GM19455 (cell line): Measurements from ENCODE around the gene GLIPR2.
A peak's percentile ranks its signal among the peaks of the same experiment; 100 is the strongest.
"Not testable (repeated sequence)": the region's sequence is repeated elsewhere in the genome, so short reads cannot be mapped to it uniquely, and the experiment has no call there.

Experiments used
- ATAC-seq: cut with Tn5 transposase; IDR thresholded peaks from one replicate; pipeline ENCODE4 v1.9.1; 2021; ENCODE audit not compliant: unreplicated experiment

Gene GLIPR2, protein sequence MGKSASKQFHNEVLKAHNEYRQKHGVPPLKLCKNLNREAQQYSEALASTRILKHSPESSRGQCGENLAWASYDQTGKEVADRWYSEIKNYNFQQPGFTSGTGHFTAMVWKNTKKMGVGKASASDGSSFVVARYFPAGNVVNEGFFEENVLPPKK

GRCh38 chr9:36136272-36136893, at the start of gene GLIPR2:
Gene GLIPR2, plus strand, starts transcription at chr9:36136733. Its CDS starts 46 bp downstream, at chr9:36136779.
- ATAC-seq: peak; percentile 95

DNA sequence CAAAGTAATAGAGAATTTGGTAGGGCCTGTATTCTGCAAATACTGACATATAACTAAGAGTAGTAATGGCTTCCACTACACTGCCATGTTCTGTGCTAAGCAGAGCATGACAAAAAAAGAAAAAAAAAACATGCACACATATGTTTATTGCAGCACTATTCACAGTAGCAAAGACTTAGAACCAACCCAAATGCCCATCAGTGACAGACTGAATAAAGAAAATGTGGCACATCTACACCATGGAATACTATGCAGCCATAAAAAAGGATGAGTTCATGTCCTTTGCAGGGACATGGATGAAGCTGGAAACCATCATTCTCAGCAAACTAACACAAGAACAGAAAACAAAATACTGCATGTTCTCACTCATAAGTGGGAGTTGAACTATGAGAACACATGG, 49.5 kb upstream of the GLIPR2 start:
- ATAC-seq: not testable (repeated sequence)

DNA sequence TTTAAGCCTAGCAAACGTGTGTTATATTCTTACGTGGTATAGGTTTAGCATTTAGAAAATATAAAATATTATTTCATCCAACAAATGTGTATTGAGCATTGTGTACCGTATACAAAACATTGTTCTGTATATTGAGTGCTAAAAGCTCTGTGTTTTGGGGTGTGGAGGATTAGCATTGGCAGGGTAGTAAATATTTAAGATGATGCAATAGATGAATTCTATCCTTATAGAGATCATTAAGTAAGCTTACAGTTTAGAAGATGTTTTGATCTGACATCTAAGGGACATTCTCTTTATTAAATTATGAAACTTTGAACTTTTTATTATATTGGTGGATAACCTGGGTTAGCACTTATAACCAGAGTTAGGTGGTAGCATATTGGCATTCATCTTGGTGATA, 48.5 kb upstream of the GLIPR2 start:
- no peak for ATAC-seq

DNA sequence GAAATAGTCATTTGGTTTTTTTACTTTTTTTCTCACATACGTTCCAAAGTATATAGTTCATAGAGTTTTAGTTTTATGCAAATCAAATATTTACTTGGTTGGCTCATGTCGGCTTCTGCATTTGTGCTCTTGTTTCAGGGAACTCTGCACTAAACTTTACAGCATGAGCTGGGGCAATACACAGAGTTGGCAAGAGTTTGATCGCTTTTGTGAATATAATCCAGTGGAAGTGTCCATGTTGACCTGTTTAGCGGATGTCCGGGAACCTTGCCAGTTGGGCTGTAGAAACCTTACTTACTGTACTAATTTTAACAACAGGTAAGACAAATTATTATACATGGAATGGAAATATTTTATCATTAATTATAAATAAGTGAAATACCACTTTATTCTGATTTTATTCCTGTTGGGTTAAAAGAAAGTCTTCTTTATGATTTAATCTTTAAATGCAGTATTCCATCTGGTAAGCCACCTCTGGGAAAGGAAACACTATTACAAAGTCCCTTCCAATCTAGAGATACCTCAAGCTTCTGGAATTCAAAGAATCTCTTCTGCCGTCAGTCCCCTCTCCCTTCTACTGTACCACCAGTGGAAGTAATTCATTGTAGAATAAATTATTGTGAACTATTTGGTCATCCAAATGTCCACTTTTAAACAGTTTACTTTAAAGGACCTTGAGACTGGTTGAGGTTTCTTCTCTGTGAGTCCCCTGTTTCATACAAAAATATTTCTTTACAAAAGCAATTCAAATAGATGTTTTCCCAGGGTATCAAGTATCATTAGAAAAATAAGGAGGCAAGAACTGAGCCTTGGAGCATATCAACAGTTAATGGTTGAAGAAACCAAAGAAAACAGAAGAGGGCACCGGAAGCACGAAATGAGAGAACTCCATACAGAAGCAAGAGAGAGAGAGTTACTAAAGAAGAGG, 45.2 kb upstream of the GLIPR2 start:
- no peak for ATAC-seq

GRCh38 chr9:36092014-36092413, 44.5 kb upstream of the GLIPR2 start:
- no peak for ATAC-seq

GRCh38 chr9:36092509-36093215, 43.9 kb upstream of the GLIPR2 start:
- peak; percentile 91 for ATAC-seq

GRCh38 chr9:36093384-36093783, 43.1 kb upstream of the GLIPR2 start:
- no peak for ATAC-seq

DNA sequence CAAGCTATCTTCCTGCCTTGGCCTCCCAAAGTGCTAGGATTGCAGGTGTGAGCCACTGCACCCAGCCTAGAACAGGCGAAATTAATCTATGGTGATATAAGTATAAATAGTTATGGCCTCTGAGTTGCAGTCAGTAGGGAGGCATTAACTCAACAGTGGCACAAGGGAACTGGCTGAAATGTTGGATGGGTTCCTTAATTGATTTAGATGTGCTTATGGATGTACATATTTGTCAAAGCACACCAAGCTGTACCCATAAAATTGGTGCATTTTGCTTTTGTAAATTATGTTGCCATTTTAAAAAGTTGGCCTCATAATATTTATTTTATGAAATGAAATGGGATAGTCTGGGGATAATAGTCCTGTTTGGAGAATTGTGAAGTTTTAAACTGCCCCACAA, 36.8 kb upstream of the GLIPR2 start:
- ATAC-seq: no peak

GRCh38 chr9:36100532-36100931, 36.0 kb upstream of the GLIPR2 start:
- ATAC-seq: no peak

- ATAC-seq: no peak
These were observed 34.4 kb upstream of the GLIPR2 start for GRCh38 chr9:36101916-36102741.

DNA sequence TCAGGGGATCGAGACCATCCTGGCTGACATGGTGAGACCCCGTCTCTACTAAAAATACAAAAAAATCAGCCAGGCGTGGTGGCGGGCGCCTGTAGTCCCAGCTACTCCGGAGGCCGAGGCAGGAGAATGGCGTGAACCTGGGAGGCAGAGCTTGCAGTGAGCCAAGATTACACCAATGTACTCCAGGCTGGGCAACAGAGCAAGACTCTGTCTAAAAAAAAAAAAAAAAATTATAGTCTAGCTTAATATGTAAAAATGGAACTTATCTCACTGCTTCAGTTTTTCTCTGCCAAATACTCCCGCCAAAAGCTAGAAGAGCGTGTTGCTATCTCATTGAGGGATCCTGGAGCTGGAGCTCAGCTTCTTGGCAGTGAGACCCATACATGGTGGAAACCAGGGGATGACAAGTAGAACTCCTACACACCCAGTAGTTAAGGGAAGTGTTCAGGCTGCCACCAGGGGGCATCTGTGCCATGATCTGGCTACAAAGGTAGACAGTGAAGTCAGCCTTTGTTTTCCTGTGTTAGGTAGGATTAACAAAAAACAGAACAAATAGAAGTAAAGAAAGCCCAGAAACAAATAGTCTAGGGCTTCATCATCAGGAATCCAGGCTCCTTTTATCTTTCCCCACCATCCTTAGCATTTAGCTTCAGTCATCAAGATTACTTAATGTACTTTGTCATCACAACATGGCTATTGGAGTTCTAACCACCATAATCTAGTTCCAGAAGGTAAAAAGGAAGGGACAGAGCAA, 33.6 kb upstream of the GLIPR2 start:
- no peak for ATAC-seq

DNA sequence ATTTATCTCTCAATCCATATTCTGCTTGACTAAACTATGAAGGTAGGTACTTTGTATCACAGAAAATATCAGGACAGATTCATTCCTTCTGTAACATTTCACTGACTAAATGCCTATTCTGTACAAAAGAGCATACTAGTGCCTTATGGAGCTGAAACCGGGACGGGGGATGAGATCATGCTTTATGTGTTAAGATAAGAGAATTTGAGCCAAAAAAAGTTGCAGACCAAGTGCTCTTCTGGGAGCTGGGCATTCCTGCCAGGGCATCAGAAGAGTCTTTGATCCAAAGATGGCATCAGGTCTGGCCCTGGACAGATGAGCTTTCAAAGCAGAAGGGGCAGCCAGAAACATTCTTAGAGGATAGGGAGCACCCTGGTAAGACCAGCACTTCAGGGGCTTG, 27.5 kb upstream of the GLIPR2 start:
- ATAC-seq: no peak

GRCh38 chr9:36110434-36110833, 26.1 kb upstream of the GLIPR2 start:
- no peak for ATAC-seq

- ATAC-seq: no peak
These were observed 24.0 kb upstream of the GLIPR2 start for GRCh38 chr9:36112516-36112915.

DNA sequence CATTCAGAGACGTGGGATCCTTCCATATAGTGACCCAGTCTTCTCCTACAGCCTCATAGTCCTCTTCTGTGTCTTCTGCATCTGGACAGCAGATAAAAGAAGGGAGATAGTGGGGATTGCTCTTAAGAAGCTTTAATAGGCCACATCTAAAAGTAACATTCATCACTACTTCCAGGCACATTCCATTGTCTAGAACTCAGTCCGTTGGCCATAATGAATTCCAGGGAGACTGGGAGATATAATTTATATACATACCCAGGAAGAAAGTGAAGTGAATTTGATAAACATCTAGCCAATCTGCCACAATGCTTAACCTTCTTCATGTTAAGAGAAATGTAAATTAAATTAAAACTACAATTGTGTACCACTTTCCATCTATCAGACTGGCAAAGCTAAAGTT, 22.5 kb upstream of the GLIPR2 start:
- ATAC-seq: no peak

GRCh38 chr9:36116593-36116992, 19.9 kb upstream of the GLIPR2 start:
- ATAC-seq: no peak

GRCh38 chr9:36118201-36118600, 18.3 kb upstream of the GLIPR2 start:
- no peak for ATAC-seq

- ATAC-seq: no peak
These were observed 17.8 kb upstream of the GLIPR2 start for GRCh38 chr9:36118706-36119105.

DNA sequence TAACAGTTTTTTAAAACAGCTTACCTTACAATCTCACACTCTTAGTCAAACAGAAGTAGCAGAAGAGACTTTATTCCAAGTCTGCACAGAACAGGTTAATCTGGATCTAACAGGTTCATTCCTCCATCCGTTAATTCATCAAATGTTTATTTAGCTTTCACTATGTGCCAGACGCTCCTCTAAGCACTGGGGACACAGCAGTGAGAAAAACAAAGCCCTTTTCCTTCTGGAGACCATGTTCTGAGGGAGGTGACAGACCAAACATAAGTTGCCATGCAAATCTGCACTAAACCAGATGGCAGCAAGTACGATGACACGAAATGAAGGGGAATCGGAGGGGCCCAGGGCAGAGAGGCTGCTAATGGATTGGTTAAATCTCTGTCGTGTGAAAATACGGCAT, 17.1 kb upstream of the GLIPR2 start:
- no peak for ATAC-seq

- no peak for ATAC-seq
These were observed 15.8 kb upstream of the GLIPR2 start for GRCh38 chr9:36120705-36121104.
